Dedifferentiated amniotic fluid mesenchymal stem cell (primary cell): ENCODE data around the gene UNC13C.
"Not testable (repeated sequence)": the region's sequence is repeated elsewhere in the genome, so short reads cannot be mapped to it uniquely, and the experiment has no call there.

Experiments used
- DNase-seq: peaks from one replicate; pipeline ENCODE4 v3.0.0-alpha.2; 2016; ENCODE audit errors: extremely low spot score

Gene UNC13C

GRCh38 chr15:54298396-54298795 lies 320.2 kb downstream of the UNC13C start:
- no peak for DNase-seq

- DNase-seq, result no peak
These were observed 326.1 kb downstream of the UNC13C start for GRCh38 chr15:54304321-54304720.

GRCh38 chr15:54305138-54305537 lies 326.9 kb downstream of the UNC13C start:
- no peak for DNase-seq

- DNase-seq, result no peak
These were observed 329.1 kb downstream of the UNC13C start for GRCh38 chr15:54307252-54307902.

- DNase-seq, result no peak
These were observed 329.7 kb downstream of the UNC13C start for GRCh38 chr15:54307926-54308325.

- no peak for DNase-seq
These were observed 334.3 kb downstream of the UNC13C start for GRCh38 chr15:54312528-54312927.

GRCh38 chr15:54321426-54321825 lies 343.2 kb downstream of the UNC13C start:
- DNase-seq, result no peak

- DNase-seq, result no peak
These were observed 344.1 kb downstream of the UNC13C start for GRCh38 chr15:54322341-54322740.

- DNase-seq, result no peak
These were observed 367.1 kb downstream of the UNC13C start for GRCh38 chr15:54345301-54345700.

GRCh38 chr15:54345827-54346226 lies 367.6 kb downstream of the UNC13C start:
- no peak for DNase-seq

GRCh38 chr15:54347082-54347827 lies 369.0 kb downstream of the UNC13C start:
- no peak for DNase-seq

- no peak for DNase-seq
These were observed 375.5 kb downstream of the UNC13C start for GRCh38 chr15:54353726-54354125.

- no peak for DNase-seq
These were observed 376.1 kb downstream of the UNC13C start for GRCh38 chr15:54354341-54354740.

GRCh38 chr15:54364961-54365360 lies 386.7 kb downstream of the UNC13C start:
- no peak for DNase-seq

GRCh38 chr15:54373332-54373731 lies 395.1 kb downstream of the UNC13C start:
- DNase-seq, result no peak

- DNase-seq, result no peak
These were observed 396.1 kb downstream of the UNC13C start for GRCh38 chr15:54374184-54374952.

GRCh38 chr15:54387799-54388198 lies 409.6 kb downstream of the UNC13C start:
- DNase-seq, result no peak

GRCh38 chr15:54388746-54389145 lies 410.5 kb downstream of the UNC13C start:
- no peak for DNase-seq

GRCh38 chr15:54410481-54410880 lies 432.2 kb downstream of the UNC13C start:
- DNase-seq, result no peak

GRCh38 chr15:54424171-54424570 lies 445.9 kb downstream of the UNC13C start:
- no peak for DNase-seq

GRCh38 chr15:54428596-54428995 lies 450.4 kb downstream of the UNC13C start:
- DNase-seq, result no peak

- not testable (repeated sequence) for DNase-seq
These were observed 472.0 kb downstream of the UNC13C start for GRCh38 chr15:54450288-54450687.

GRCh38 chr15:54456413-54456812 lies 478.2 kb downstream of the UNC13C start:
- DNase-seq, result no peak
